Cardiac muscle cell (in vitro differentiated cells and primary cell): Measurements from ENCODE around the gene DNASE1. TPM values are rescaled to one million over a fixed set of nuclear protein-coding genes. Genes with fewer than 3 reads are reported as not detected.
A peak's percentile ranks its signal among the peaks of the same experiment; 100 is the strongest.

Experiments
- DNase-seq, 2 donors: peaks; one replicate each; pipeline versions ENCODE4 v3.0.0 to v3.0.0-alpha.2; 2010 to 2017; ENCODE audit warnings: low read depth in 1 of 2, low spot score in 1 of 2
- H3K27ac ChIP-seq: fragments of 200-600 bp; sonication (generic); 2 replicates; pipeline ENCODE4 v1.5.1; 2016
- H3K27me3 ChIP-seq: fragments of 200-600 bp; sonication (generic); 2 replicates; pipeline ENCODE4 v1.6.0; 2016; ENCODE audit warnings: control low read depth
- H3K36me3 ChIP-seq: fragments of 200-600 bp; sonication (generic); 2 replicates; pipeline ENCODE4 v1.5.1; 2016; ENCODE audit warnings: control low read depth
- H3K4me1 ChIP-seq: fragments of 200-600 bp; sonication (generic); 2 replicates; pipeline ENCODE4 v1.8.1; 2017; ENCODE audit warnings: low read depth, mild to moderate bottlenecking, mixed run types
- H3K4me3 ChIP-seq: fragments of 200-600 bp; sonication (generic); 2 replicates; pipeline ENCODE4 v1.5.1; 2016; ENCODE audit warnings: mild to moderate bottlenecking
- H3K9me3 ChIP-seq: fragments of 200-600 bp; sonication (generic); 2 replicates; pipeline ENCODE4 v1.5.1; 2017; ENCODE audit warnings: low read depth, mild to moderate bottlenecking, control low read depth
- CTCF ChIP-seq: IDR thresholded peaks from 2 replicates; pipeline ENCODE4 v1.5.1; 2012; ENCODE audit warnings: low read depth, mild to moderate bottlenecking, low read length
- polyA plus RNA-seq: library from polyadenylated mRNA; unstranded; fragments of >200 nt; fragmentation: Nextera tagmentation; extraction: Ambion mirVana; gene quantifications from 2 replicates; pipeline ENCODE4 v1.2.1, GENCODE V29; 2016
- total RNA-seq: library from RNA; depleted of rRNA; stranded (reverse); fragments of >200 nt; gene quantifications from 2 replicates; pipeline ENCODE4 v1.2.3, GENCODE V29; 2016

Gene DNASE1
- total and polyA plus RNA-seq, 2 experiments from 2014 or later = 28.1 to 73.9 TPM

- no peaks in the 10 kb centered on the region for H3K9me3 ChIP-seq
- no peak overlapping the region for H3K4me3 ChIP-seq
- H3K36me3 ChIP-seq = no peaks in the 10 kb centered on the region
- peaks cover 14% of the 10 kb centered on the region for H3K4me1 ChIP-seq
- DNase-seq = peak in 1 of 2 donors; percentile 24
- H3K27me3 ChIP-seq = no peaks in the 10 kb centered on the region
- no peak for TF ChIP-seq CTCF
- peak overlapping the region; percentile 69 for H3K27ac ChIP-seq
These were observed 44.4 kb upstream of the DNASE1 start for GRCh38 chr16:3609895-3610697.

- H3K27ac ChIP-seq = peak overlapping the region; percentile 69
- peak overlapping the region; percentile 84 for H3K4me3 ChIP-seq
- H3K36me3 ChIP-seq = no peaks in the 10 kb centered on the region
- H3K4me1 ChIP-seq = peaks cover 14% of the 10 kb centered on the region
- DNase-seq = peak in 1 of 2 donors; percentile 48
- H3K9me3 ChIP-seq = no peaks in the 10 kb centered on the region
- no peaks in the 10 kb centered on the region for H3K27me3 ChIP-seq
- TF ChIP-seq CTCF = no peak
These were observed 43.8 kb upstream of the DNASE1 start for GRCh38 chr16:3610698-3611145.

GRCh38 chr16:3611146-3611975 lies 43.1 kb upstream of the DNASE1 start, which contains the start of gene SLX4:
Gene SLX4 (minus strand): TSS chr16:3611606. CDS start chr16:3608964, 2,642 bp downstream.
- no peaks in the 10 kb centered on the region for H3K27me3 ChIP-seq
- peak; percentile 94 to 96 for DNase-seq
- peak within 1 kb of the TSS; percentile 84 for H3K4me3 ChIP-seq
- H3K27ac ChIP-seq = peak within 1 kb of the TSS; percentile 80
- no peaks in the 10 kb centered on the region for H3K36me3 ChIP-seq
- no peaks in the 10 kb centered on the region for H3K9me3 ChIP-seq
- no peak for TF ChIP-seq CTCF
- peaks cover 14% of the 10 kb centered on the region for H3K4me1 ChIP-seq

- Histone ChIP-seq H3K27me3 (no peaks in the 10 kb centered on the region), H3K27ac (no peak overlapping the region), H3K9me3 (no peaks in the 10 kb centered on the region), H3K4me3 (peak overlapping the region; percentile 84), H3K36me3 (no peaks in the 10 kb centered on the region), H3K4me1 (peaks cover 14% of the 10 kb centered on the region)
- TF ChIP-seq CTCF = no peak
- no peak for DNase-seq
These were observed 41.7 kb upstream of the DNASE1 start for GRCh38 chr16:3612510-3613466.

- TF ChIP-seq CTCF = no peak
These were observed 35.7 kb upstream of the DNASE1 start for GRCh38 chr16:3618769-3619141.

More at GRCh38 chr16:3618769-3619141, 35.7 kb upstream of the DNASE1 start:
- H3K36me3 ChIP-seq = no peaks in the 10 kb centered on the region
- H3K4me1 ChIP-seq = no peaks in the 10 kb centered on the region
- no peaks in the 10 kb centered on the region for H3K9me3 ChIP-seq
- no peaks in the 10 kb centered on the region for H3K27me3 ChIP-seq
- no peak for DNase-seq
- H3K4me3 ChIP-seq = no peak overlapping the region
- no peak overlapping the region for H3K27ac ChIP-seq
